K562 (cell line): Measurements from ENCODE around the gene PTPN13. TPM values are rescaled to one million over a fixed set of nuclear protein-coding genes. Genes with fewer than 3 reads are reported as not detected.
A peak's percentile ranks its signal among the peaks of the same experiment; 100 is the strongest.

Experiments
- ATAC-seq: fragments of 200-7000 bp; cut with Tn5 transposase; 3 replicates; pipeline ENCODE4 v1.9.1; 2020; ENCODE audit warnings: moderate library complexity
- BruUV-seq: library from RNA; stranded (reverse); fragments of 400-500 nt; replicated peaks from 2 replicates; lab custom pipeline; 2021; lab: Mats Ljungman, UMichigan
- CTCF ChIA-PET: fragments of 300-600 bp; formaldehyde crosslinking; extraction: SDS; loops from one replicate; lab custom pipeline; 2021; ENCODE audit warnings: low intra/inter-chr PET ratio; lab: Yijun Ruan, JAX
- POLR2A ChIA-PET: fragments of 300-600, 350-650 bp; sonication (Branson Sonifier 250); formaldehyde crosslinking; extraction: SDS; loops from one replicate; lab custom pipeline; 2021; ENCODE audit warnings: antibody characterized with exemption, inconsistent platforms; lab: Yijun Ruan, JAX
- DNase-seq, 4 experiments: peaks; one replicate each; pipeline versions ENCODE4 v3.0.0 to v3.0.0-alpha.2; 2011 to 2018; ENCODE audit warnings: low spot score in 3 of 4, mixed read lengths in 3 of 4; ENCODE audit errors: extremely low read depth in 1 of 4
- FAIRE-seq: peaks from 2 replicates; lab custom pipeline; 2011; peaks lifted over from hg19 to GRCh38; lab: Jason Lieb, UNC
- H2AFZ ChIP-seq: 2 replicates; pipeline ENCODE4 v1.6.0; 2011; ENCODE audit warnings: low read depth, low read length, control low read depth, inconsistent platforms
- H3K27ac ChIP-seq: fragments of 200-600 bp; 3 replicates; pipeline ENCODE4 v1.8.0; 2011; ENCODE audit warnings: low read depth, mild to moderate bottlenecking, control low read depth, inconsistent platforms, low read length, moderate library complexity, mixed read lengths; ENCODE audit errors: extremely low read depth
- H3K27me3 ChIP-seq, 2 experiments: fragments of 300-600 bp in 1 of 2; 2 replicates in 1 of 2; 3 replicates in 1 of 2; pipeline versions ENCODE4 v1.6.0 to v1.8.0; 2011; ENCODE audit warnings: inconsistent platforms in 2 of 2, low read length in 2 of 2, mild to moderate bottlenecking in 1 of 2, mixed read lengths in 1 of 2, moderate library complexity in 1 of 2; ENCODE audit not compliant: control insufficient read depth in 2 of 2, insufficient read depth in 2 of 2
- H3K36me3 ChIP-seq: fragments of 300-600 bp; 3 replicates; pipeline ENCODE4 v1.8.0; 2011; ENCODE audit warnings: mild to moderate bottlenecking, low read length, inconsistent platforms; ENCODE audit not compliant: control insufficient read depth, insufficient read depth
- H3K4me1 ChIP-seq, 2 experiments: fragments of 200-600 bp in 1 of 2; replicated peaks in 1 of 2; 2 replicates in 1 of 2; 3 replicates in 1 of 2; pipeline versions ENCODE4 v1.5.1 to v1.8.0; 2011; ENCODE audit warnings: inconsistent platforms in 2 of 2, low read length in 2 of 2, mild to moderate bottlenecking in 1 of 2, mixed read lengths in 1 of 2, moderate library complexity in 1 of 2; ENCODE audit not compliant: control insufficient read depth in 2 of 2, insufficient read depth in 2 of 2
- H3K4me2 ChIP-seq: 2 replicates; pipeline ENCODE4 v1.6.1; 2011; ENCODE audit warnings: low read length, control low read depth, inconsistent platforms, mixed read lengths; ENCODE audit not compliant: insufficient read depth
- H3K4me3 ChIP-seq: fragments of 200-600 bp; sonication (generic), shearing (Covaris generic); 2 replicates; pipeline ENCODE4 v1.5.1; 2016; ENCODE audit warnings: control low read depth, inconsistent platforms
- H3K79me2 ChIP-seq: fragments of 200-600 bp; 3 replicates; pipeline ENCODE4 v1.8.0; 2011; ENCODE audit warnings: low read length, inconsistent platforms; ENCODE audit not compliant: control insufficient read depth, insufficient read depth
- H3K9ac ChIP-seq, 2 experiments: 2 replicates each; pipeline versions ENCODE4 v1.6.0 to v1.6.1; 2011; ENCODE audit warnings: low read depth in 2 of 2, low read length in 2 of 2, control low read depth in 1 of 2, inconsistent platforms in 1 of 2, mild to moderate bottlenecking in 1 of 2, mixed read lengths in 1 of 2; ENCODE audit not compliant: insufficient read depth in 1 of 2
- H3K9me1 ChIP-seq: one replicate; pipeline ENCODE4 v1.6.0; 2011; ENCODE audit warnings: inconsistent platforms, mild to moderate bottlenecking, low read length, moderate library complexity; ENCODE audit not compliant: control insufficient read depth, insufficient read depth
- H3K9me3 ChIP-seq: replicated peaks from 2 replicates; pipeline ENCODE4 v1.5.1; 2011; ENCODE audit warnings: low read depth, low read length, inconsistent platforms; ENCODE audit not compliant: control insufficient read depth, insufficient read depth
- H4K20me1 ChIP-seq: replicated peaks from 2 replicates; pipeline ENCODE4 v1.6.1; 2011; ENCODE audit warnings: low read length, inconsistent platforms, mixed read lengths; ENCODE audit not compliant: control insufficient read depth, insufficient read depth
- C11orf30 ChIP-seq: fragments of 450-650 bp; IDR thresholded peaks from 2 replicates; pipeline ENCODE4 v1.6.1; 2016; ENCODE audit warnings: low read depth, mild to moderate bottlenecking
- MAFG ChIP-seq: fragments of 450-650 bp; conservative IDR thresholded peaks from 2 replicates; pipeline ENCODE4 v1.6.1; 2016; ENCODE audit warnings: missing genetic modification characterization, missing compliant biosample characterization
- TOE1 ChIP-seq, 2 experiments: fragments of 450-650 bp in 1 of 2; sonication (generic) in 1 of 2; formaldehyde crosslinking in 1 of 2; IDR thresholded peaks; 2 replicates each; pipeline versions ENCODE4 v1.7.1 to v1.8.0; 2016 to 2022; ENCODE audit warnings: borderline replicate concordance in 2 of 2, mild to moderate bottlenecking in 2 of 2, antibody characterized with exemption in 1 of 2, inconsistent platforms in 1 of 2, low read depth in 1 of 2, missing genetic modification reagents in 1 of 2, moderate library complexity in 1 of 2
- ZEB2 ChIP-seq: fragments of 450-650 bp; IDR thresholded peaks from 2 replicates; pipeline ENCODE4 v1.6.1; 2016
- ZNF316 ChIP-seq: fragments of 450-650 bp; IDR thresholded peaks from 2 replicates; pipeline ENCODE4 v1.6.1; 2016
- WGBS: fragments of 100-300 bp; shearing (Covaris generic); methylation state at CpG from one replicate; pipeline ENCODE4 v1.1.6; 2016; ENCODE audit warnings: low coverage, mixed read lengths; ENCODE audit not compliant: insufficient coverage; ENCODE audit errors: missing lambda C conversion rate; 5-methylcytosine and 5-hydroxymethylcytosine counted together
- in situ Hi-C: fragments of 300-500 bp; cut with MboI; formaldehyde crosslinking; loops from 4 replicates; pipeline ENCODE4 v1.15.0; 2018; ENCODE audit warnings: inconsistent platforms, mixed read lengths
- intact Hi-C: fragments of 100-400 bp; cut with micrococcal nuclease; formaldehyde crosslinking; loops from 2 replicates; pipeline ENCODE4 v1.14.2; 2022
- polyA plus RNA-seq, 8 experiments: library from polyadenylated mRNA; depleted of rRNA in 4 of 8; stranded (reverse) in 5 of 8; unstranded in 3 of 8; fragments of >200 nt; fragmentation: Nextera tagmentation in 2 of 8; fragmentation: Illumina TruSeq in 1 of 8; extraction: Ambion mirVana in 2 of 8; extraction: Trizol in 1 of 8; gene quantifications; 2 replicates each; pipeline versions ENCODE4 v1.2.1 to v1.2.3, GENCODE V29; 2011 to 2014; ENCODE audit warnings: inconsistent platforms in 1 of 8, missing spikeins in 1 of 8
- total RNA-seq, 7 experiments: library from RNA; depleted of rRNA in 6 of 7; stranded (reverse); fragments of >200 nt in 6 of 7; fragmentation: Illumina TruSeq in 2 of 7; extraction: Trizol in 2 of 7; gene quantifications; 2 replicates each; pipeline versions ENCODE4 v1.2.1 to v1.2.3, GENCODE V29; 2011 to 2021; ENCODE audit warnings: low replicate concordance in 1 of 7
- TF ChIP-seq, protein P1 (sequence below): fragments of 450-650 bp; conservative IDR thresholded peaks from 2 replicates; pipeline ENCODE4 v1.6.1; 2016; ENCODE audit warnings: missing genetic modification characterization, low read depth, mild to moderate bottlenecking, control low read depth, missing compliant biosample characterization

The PTPN13 gene
- total and polyA plus RNA-seq, 9 of the 15 experiments (the other 6 are each of a cell fraction or from before 2014, with no cell fraction given): 0.33 TPM; not detected in 8

DNA sequence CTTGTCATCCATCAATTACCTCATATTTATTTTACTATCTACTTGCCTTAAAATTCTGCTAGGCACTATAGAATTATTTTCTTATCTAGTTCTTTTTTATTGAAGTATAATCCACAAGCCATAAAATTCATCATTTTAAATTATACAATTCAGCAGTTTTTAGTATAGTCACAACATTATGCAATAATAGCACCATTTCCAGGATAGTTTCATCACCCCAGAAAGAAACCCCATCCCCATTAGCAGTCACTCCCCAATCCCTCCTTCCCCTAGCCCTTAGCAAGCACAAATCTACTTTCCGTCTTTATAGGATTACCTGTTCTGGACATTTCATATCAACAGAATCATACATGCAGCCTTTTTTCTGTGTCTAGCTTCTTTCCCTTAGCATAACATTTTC is 239.5 kb downstream of the PTPN13 start:
- in situ Hi-C loops: no loop called here
- H3K27ac ChIP-seq: no peak overlapping the region
- no peak for DNase-seq
- H3K27me3 ChIP-seq: no peaks in the 10 kb centered on the region; a peak in 1 of 5 replicates
- H3K4me3 ChIP-seq: no peak overlapping the region
- POLR2A ChIA-PET: no interaction called here
- H3K4me1 ChIP-seq: no peaks in the 10 kb centered on the region
- no peak for TF ChIP-seq TOE1 (IDR thresholded peaks at IDR 0.05; ENCODE audit: borderline replicate concordance)
- no peak for TF ChIP-seq TOE1 (CRISPR knock-in tag; IDR thresholded peaks at IDR 0.05; ENCODE audit: borderline replicate concordance, low read depth)
- TF ChIP-seq ZNF316: peak; percentile 69
- TF ChIP-seq MAFG: peak; percentile 29
- TF ChIP-seq, protein P1, sequence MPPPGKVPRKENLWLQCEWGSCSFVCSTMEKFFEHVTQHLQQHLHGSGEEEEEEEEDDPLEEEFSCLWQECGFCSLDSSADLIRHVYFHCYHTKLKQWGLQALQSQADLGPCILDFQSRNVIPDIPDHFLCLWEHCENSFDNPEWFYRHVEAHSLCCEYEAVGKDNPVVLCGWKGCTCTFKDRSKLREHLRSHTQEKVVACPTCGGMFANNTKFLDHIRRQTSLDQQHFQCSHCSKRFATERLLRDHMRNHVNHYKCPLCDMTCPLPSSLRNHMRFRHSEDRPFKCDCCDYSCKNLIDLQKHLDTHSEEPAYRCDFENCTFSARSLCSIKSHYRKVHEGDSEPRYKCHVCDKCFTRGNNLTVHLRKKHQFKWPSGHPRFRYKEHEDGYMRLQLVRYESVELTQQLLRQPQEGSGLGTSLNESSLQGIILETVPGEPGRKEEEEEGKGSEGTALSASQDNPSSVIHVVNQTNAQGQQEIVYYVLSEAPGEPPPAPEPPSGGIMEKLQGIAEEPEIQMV (tag): no peak
- TF ChIP-seq C11orf30: peak; percentile 39; the same call in 1 of the 2 replicates
- TF ChIP-seq ZEB2: no peak
- TF ChIP-seq, all 486 proteins: peak for 3
- no TSS peak for BruUV-seq
- Histone ChIP-seq H4K20me1 (no peaks in the 10 kb centered on the region), H3K79me2 (no peaks in the 10 kb centered on the region), H2AFZ (no peak overlapping the region), H3K9ac (no peak overlapping the region), H3K4me2 (no peak overlapping the region), H3K9me3 (no peaks in the 10 kb centered on the region), H3K9me1 (no peaks in the 10 kb centered on the region), H3K36me3 (no peaks in the 10 kb centered on the region)
- no peak for ATAC-seq
- FAIRE-seq: no peak
- intact Hi-C loops: no loop called here
- WGBS: 17% methylated on average over 1 of the region's 1 CpG
- CTCF ChIA-PET: no interaction called here
